ENCODE data around the gene CAMTA1.

- TF ChIP-seq CTCF (IDR thresholded peaks at IDR 0.05; ENCODE audit: insufficient read depth, low read depth, low read length) (no peak), EZH2 (IDR thresholded peaks at IDR 0.05; ENCODE audit: insufficient read depth, low read length) (no peak)
Observed at GRCh38 chr1:7676274-7676945, 891.2 kb downstream of the CAMTA1 start.

All from astrocyte (in vitro differentiated cells and primary cell).